ENCODE results near the gene BHMT.

BHMT gene

DNA sequence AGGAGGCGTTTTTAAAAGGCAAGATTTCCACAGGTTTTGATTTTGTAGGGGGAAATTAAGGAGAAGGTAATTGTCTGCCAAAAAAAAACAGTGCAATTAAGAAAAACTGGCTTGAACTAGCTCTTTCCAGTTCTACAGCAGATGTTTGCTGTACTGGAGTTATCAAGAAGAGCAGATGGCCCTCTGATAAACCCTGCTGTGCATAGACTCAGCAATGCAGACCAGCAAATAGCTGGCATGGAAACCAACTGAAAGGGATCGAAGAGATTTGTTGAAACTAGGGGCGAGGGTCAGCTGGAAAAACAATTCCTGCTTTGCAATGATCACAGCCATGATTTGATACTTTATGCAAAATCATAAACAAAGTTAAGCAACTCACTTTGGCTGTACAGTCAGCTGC is 17.8 kb upstream of the BHMT start:
- TF ChIP-seq, protein P1, sequence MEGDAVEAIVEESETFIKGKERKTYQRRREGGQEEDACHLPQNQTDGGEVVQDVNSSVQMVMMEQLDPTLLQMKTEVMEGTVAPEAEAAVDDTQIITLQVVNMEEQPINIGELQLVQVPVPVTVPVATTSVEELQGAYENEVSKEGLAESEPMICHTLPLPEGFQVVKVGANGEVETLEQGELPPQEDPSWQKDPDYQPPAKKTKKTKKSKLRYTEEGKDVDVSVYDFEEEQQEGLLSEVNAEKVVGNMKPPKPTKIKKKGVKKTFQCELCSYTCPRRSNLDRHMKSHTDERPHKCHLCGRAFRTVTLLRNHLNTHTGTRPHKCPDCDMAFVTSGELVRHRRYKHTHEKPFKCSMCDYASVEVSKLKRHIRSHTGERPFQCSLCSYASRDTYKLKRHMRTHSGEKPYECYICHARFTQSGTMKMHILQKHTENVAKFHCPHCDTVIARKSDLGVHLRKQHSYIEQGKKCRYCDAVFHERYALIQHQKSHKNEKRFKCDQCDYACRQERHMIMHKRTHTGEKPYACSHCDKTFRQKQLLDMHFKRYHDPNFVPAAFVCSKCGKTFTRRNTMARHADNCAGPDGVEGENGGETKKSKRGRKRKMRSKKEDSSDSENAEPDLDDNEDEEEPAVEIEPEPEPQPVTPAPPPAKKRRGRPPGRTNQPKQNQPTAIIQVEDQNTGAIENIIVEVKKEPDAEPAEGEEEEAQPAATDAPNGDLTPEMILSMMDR (IDR thresholded peaks at IDR 0.05; ENCODE audit: low read depth, low read length) = no peak
- no peak for DNase-seq (ENCODE audit: low read depth in 2 of 2)
- no peak overlapping the region for H3K4me3 ChIP-seq (replicated peaks in 1 of 2; ENCODE audit: low read depth in 2 of 2, low read length in 2 of 2)

DNA sequence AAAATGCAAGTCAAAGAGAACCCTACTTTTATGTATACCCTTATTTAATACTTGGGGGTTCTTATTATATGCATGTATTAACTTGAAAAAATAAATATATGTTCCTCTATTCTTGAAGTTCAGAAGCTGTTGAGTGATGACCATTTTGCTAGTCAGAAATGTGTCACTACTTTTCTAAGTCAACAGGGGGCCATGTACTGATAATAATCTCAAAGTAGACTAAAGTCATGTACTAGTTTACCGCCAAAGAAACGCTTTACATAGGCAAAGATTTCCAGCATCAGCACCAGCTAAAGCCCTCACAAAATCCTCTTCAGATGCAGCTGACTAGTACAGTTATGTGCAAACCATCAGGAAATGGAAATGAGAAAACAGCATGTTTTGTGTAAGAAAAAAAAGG is 5.7 kb upstream of the BHMT start:
- no peak overlapping the region for H3K4me3 ChIP-seq (replicated peaks in 1 of 2; ENCODE audit: low read depth in 2 of 2, low read length in 2 of 2)
- TF ChIP-seq, protein P1 (IDR thresholded peaks at IDR 0.05; ENCODE audit: low read depth, low read length) = no peak
- DNase-seq (ENCODE audit: low read depth in 2 of 2) = no peak

DNA sequence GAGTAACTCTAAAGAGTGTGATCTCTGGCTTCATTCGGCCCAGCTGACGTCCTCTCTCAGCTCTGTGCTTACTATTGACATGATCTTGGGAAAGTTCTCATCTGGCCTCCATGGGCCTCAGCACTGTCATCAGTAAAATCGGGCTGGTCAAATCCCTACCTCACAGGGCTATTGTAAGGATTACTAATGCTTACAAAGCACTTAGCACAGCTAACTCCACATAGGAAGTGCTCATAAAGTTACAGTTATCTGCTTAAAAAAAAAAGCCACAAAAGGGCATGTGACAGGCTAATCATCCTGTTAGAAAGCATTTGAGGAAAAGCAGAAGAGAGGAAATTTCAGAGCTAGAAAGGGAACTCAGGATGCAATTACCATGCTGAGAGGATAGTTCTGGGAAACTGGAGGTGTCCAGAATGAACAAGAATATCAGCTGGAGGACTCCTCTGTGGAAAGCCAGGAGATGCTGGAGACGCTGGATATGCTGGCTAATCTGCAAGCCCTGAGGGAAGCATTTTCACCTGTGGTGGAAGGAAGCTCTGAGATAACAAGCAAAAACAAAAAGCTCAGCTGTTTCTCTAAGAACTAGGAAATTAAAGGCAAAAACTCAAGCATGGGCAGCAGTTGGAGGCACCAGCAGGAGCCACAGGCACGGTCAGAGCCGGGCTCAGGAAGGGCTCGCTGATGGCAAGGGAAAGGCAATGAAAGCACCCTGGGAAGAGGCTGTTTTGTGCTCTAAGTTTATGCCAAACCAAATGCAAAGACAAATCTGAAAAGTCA is 4.4 kb upstream of the BHMT start:
- TF ChIP-seq, protein P1 (IDR thresholded peaks at IDR 0.05; ENCODE audit: low read depth, low read length) = no peak
- no peak overlapping the region for H3K4me3 ChIP-seq (replicated peaks in 1 of 2; ENCODE audit: low read depth in 2 of 2, low read length in 2 of 2)
- peak; percentile 9 to 23 for DNase-seq (ENCODE audit: low read depth in 2 of 2)

DNA sequence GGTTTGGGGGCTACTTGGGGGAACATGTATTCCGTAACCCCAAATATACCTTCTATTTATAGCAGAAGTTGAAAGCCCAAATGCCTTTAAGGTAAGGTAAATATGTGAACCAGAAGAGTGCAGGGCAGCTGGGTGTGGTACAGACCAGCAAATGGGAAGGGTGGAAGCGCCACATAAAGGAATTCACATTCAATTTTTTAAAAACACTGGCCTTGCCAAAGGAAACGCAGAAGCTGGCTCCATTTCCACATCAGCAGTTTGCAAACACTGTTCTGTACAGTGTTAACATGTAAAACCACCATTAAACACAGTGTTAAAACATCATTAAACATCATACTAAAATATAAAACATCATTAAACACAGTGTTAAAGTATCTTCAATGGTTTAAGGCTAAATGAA is 3.5 kb upstream of the BHMT start:
- no peak for DNase-seq (ENCODE audit: low read depth in 2 of 2)
- TF ChIP-seq, protein P1 (IDR thresholded peaks at IDR 0.05; ENCODE audit: low read depth, low read length) = no peak
- no peak overlapping the region for H3K4me3 ChIP-seq (replicated peaks in 1 of 2; ENCODE audit: low read depth in 2 of 2, low read length in 2 of 2)

DNA sequence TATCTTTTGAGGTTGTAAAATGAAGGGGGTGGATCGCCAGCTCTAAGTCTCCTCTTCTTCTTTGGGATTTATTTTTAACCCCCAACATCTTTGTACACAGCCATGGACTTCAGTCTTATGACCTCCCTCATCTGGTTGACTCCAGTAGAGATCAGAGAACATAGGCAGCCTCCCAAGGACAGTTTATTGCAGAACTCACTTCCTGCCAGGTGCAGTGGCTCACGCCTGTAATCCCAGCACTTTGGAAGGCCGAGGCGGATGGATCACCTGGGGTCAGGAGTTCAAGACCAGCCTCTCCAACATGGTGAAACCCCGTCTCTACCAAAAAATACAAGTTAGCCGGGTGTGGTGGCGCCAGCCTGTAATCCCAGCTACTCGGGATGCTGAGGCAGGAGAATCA is 2.8 kb upstream of the BHMT start:
- no peak for DNase-seq (ENCODE audit: low read depth in 2 of 2)
- H3K4me3 ChIP-seq (replicated peaks in 1 of 2; ENCODE audit: low read depth in 2 of 2, low read length in 2 of 2) = no peak overlapping the region
- TF ChIP-seq, protein P1 (IDR thresholded peaks at IDR 0.05; ENCODE audit: low read depth, low read length) = no peak

DNA sequence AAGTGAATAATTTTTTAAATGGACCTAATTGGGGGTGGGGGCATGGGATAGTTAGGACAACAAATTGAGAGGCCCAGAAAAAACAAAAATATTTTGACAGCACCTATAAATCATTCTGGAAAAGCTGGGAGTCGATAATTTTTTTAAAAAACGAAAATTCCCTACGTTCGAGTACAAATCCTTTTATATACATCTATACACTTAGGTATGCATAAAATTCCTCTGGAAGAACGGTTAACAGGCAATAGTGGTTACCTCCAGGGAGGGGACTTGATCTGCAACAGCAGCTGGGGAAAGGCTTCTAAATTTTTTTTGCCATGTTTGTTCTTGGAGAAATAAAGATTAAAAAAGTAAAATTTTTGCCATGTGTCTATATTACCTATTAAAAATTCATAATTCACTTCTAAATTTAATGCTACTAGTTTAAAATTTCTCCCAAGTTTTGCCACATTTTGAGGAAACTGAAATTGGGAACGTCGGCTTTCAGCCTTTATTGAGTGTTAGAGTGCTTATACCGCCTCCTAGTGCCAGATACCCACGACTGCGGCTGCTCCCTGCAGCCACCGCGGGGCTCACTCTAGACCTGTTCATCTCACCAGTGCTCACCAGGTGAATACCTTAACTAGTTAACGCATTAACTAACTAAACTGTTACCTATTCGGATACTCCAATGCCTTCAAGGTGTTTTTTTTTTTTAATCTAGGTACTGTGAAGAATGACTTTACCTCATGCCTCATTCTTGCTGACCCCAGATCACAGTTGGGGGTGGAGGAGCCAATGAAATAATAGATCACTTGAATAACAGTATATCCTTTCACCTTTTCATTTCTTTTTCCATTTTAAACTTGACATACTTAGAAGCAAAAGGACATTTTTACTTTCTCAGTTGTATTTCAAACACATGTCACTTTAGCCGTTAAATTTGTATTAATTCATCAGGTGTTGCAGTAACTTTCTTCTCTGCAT is 1.8 kb upstream of the BHMT start:
- no peak overlapping the region for H3K4me3 ChIP-seq (replicated peaks in 1 of 2; ENCODE audit: low read depth in 2 of 2, low read length in 2 of 2)
- TF ChIP-seq, protein P1 (IDR thresholded peaks at IDR 0.05; ENCODE audit: low read depth, low read length) = peak; percentile 39
- peak in 1 of 2 donors; percentile 16 for DNase-seq (ENCODE audit: low read depth in 2 of 2)
